GM19455 (cell line): ENCODE data around the gene PUS1.
"Not testable (repeated sequence)": the region's sequence is repeated elsewhere in the genome, so short reads cannot be mapped to it uniquely, and the experiment has no call there.

ENCODE experiments used
- ATAC-seq: cut with Tn5 transposase; IDR thresholded peaks from one replicate; pipeline ENCODE4 v1.9.1; 2021; ENCODE audit not compliant: unreplicated experiment

PUS1 gene

DNA sequence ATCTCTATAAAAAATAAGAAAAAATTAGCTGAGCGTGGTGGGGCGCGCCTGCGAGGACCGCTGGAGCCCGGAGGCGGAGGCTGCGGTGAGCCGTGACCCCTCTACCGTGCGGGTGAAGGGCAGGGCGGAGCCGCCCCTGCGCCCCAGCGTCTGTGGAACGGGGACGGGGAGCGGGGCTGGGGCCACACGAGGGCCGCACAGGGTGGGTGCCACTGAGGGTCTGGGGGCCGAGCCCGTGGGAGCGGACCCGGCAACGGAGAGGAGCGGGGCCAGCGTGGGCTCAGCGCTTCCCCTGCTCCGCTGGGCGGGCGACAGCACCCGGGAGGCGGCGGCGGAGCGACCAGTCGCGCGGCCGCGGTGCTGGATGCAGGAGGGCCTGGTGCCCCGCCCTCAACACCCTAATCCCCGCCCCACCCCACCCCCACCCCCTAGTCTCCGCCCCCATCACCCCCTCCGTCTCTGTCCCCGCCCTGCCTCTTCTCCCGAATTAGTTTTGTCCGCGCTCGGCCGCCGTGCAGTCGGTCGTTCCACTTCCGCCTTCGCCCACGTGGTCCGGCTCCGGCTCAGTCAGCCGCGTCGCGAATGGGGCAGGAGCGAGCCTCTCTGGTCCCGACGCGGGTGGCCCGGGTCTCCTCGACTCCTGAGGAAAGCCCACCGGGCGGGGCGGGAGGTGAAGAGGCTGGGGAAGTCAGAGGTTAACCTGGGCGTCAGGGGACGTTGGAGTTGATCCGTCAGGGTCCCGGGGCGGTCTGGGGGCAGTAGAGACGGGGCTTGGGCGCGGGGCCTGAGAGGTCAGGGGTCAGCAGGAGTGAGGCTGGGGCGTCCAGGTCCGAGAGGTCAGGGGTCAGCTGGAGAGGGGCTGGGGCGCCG lies at the start of gene PUS1:
PUS1 (plus strand) TSS at position 566 of the 870 bp plus-strand sequence. CDS start 447 bp downstream, outside the sequence.
- peak; percentile 68 for ATAC-seq

DNA sequence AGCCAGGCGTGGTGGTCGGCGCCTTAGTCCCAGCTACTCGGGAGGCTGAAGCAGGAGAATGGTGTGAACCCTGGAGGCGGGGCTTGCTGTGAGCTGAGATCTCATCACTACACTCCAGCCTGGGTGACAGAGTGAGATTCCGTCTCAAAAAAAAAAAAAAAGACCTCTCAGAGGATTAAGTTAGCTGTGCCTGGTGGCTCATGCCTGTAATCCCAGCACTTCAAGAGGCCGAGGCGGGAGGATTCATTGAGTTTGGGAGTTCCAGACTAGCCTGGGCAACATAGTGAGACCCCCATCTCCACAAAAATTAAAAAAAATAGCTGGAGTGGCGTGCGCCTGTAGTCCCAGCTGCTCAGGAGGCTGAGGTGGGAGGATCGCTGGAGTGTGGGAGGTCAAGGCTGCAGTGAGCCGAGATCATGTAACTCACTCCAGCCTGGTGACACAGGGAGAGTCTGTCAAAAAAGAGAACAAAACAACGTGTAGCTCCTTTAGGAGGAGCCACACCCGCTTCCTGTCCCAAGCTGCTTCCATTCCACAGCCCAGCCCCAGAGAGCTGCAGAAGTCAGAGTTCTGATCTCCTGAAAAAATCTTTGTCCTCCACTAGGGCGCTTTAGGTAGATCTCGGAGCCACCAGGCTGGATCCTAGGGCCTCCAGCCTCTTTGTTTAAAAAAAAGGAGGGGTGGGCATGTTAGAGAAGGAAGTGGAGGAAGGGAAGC lies 46.1 kb upstream of the PUS1 start:
- ATAC-seq, result no peak

DNA sequence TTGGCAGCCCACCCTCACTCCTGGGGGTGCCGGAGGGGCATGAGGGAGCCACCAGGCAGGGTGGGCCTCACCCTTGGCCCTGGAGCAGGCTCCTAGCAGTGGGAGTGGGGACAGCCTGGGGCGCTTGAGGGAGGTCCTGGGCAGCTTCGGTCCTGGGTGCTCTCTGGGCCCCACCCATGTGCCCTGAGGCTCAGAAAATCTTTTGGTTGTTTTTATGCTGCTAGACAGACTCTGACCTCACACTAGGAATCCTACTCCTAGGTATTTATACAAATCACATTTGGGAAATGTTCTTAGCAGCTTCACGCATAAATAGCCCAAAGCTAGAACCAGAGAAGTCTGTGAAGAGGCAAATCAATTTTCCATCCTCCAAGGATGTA lies 45.6 kb upstream of the PUS1 start:
- no peak for ATAC-seq

DNA sequence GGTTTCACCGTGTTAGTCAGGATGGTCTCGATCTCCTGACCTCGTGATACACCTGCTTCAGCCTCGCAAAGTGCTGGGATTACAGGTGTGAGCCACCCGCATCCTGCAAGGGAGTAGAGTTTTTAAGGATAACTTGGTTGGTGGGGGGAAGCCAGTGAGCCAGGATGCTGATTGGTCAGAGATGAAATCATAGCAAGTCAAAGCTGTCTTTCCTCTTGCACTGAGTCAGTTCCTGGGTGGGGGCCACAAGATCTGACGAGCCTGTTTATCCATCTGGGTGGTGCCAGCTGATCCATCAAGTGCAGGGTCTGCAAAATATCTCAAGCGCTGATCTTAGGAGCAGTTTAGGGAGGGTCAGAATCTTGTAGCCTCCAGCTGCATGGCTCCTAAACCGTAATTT lies 44.0 kb upstream of the PUS1 start:
- not testable (repeated sequence) for ATAC-seq

DNA sequence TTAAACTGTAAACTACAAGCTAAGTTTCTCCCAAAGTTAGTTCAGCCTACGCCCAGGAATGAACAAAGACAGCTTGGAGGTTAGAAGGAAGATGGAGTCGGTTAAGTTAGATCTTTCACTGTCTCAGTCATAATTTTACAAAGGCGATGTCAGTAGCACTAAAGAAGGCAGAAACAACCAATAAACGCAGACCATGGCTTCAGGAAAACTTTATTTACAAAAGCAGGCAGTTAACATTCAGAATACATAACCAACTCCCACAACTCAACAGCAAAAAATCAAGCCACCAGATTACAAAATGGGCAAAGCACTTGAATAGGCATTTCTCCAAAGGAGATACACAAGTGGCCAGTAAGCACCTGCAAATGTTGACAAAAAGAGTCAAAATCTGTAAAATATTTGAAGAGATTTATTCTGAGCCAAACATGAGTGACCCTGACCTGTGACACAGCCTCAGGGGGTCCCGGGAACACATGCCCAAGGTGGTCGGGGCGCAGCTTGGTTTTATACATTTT lies 43.5 kb upstream of the PUS1 start:
- no peak for ATAC-seq

DNA sequence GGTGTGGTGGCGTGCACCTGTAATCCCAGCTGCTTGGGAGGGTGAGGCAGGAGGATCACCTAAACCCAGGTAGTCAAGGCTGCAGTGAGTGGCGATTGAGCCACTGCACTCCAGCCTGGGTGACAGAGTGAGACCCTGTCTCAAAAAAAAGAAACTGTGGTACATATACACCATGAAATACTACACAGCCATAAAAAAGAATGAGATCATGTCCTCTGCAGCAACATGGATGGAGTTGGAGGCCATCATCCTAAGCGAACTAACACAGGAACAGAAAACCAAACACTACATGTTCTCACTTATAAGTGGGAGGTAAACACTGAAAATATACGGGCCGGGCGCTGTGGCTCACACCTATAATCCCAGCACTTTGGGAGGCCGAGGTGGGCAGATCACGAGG lies 37.4 kb upstream of the PUS1 start:
- not testable (repeated sequence) for ATAC-seq

DNA sequence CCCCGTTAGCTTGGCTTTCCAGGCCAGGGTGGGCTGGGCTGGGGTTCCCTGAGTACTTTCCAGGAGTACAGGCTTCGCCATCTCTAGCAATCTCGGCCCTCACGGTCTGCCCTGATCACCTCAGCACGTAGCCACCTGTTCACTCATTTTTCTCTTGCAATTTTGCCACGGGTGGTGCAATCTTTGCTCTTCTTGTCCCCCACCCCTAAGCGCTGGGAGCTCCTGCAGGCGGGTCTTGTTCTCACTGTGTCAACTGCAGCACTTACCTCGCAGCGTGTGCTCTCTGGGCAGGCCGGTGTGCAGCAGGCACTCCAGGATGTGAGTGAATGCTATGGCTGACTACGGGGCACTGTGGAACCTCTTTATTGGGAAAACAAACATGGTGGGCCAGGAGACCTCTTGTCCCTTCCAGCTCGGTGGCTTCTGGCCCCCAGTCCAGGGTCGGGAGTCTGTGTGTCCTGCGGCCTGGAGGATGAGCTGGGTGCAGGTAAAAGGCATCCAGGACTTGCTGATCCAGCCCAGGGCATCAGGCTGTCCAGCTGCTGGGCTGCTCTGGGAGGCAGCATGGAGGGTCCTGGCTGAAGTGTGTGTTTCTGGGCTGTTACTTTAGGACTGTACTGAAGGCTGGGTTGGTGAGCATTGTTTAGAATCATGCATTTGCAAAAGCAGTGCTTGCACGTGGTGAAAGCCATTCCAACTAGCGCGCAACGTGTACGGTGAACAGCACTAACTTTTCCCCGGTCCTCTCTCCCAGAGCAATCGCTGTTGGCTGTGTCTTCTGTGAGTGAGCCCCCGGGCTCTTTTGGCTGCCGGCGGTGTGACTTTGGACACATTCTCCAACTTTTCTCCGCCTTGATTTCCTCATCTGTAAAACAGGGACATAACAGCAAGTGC lies 36.1 kb upstream of the PUS1 start:
- no peak for ATAC-seq

DNA sequence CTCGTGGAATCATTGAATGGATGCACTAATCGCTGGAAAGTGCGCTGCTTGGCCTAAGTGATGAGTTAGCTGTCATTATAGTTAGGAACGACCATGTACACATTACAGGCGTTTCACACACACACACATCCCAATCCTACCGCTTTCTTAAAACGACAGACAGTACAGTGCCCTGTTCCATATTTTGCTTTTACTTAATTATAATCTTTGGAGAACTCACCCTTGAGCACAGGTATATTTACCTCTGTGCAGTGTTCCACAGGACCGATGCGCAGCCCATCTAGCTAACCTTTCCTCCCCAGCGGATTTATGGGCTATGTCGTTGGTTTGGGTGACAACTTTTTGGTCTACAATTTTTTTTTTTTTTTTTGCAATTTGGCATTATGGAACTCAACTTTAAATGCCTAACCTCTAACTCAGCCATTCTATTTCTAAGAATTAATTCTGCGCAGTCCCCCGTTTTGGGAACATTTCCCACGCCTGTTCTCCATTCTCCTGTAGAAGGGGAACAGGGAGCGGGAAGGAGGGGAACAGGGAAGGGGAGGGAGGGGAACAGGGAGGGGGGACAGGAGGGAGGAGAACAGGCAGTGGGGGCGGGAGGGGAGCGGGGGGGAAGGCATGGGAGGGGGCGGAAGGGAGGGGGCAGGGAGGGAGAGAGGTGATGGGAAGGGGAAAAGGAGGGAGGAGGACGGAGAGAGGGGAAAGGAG lies 35.3 kb upstream of the PUS1 start:
- ATAC-seq, result no peak

DNA sequence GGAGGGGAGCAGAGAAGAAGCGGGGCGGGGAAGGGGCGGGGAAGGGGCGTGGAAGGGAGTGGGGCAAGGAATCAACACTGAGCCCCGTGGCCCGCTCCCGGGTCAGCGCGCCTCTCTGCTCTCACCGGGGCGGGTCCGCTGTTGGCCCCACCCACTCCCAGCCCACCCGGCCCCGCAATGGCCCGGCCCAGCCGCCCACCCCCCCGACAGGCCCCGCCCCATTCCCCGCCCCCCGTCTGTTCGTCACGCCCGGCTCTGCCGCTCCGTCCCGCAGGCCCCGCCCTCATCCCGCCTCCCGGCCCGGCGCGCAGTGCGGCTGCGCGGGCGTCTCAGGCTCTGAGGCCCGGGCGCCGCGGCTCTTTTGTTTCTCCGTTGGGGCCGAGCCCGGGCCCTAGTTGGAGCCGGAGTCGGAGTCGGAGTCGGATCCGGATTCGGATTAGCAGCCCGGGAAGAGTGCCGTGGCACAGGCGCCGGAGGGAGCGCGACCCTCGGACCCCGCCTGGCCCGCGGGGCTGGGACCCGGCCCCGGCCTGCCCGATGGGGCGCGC lies 34.7 kb upstream of the PUS1 start, which contains the start of gene ULK1:
ULK1 (plus strand) TSS at position 310 of the 548 bp plus-strand sequence. CDS start 380 bp downstream, outside the sequence.
- peak; percentile 85 for ATAC-seq

DNA sequence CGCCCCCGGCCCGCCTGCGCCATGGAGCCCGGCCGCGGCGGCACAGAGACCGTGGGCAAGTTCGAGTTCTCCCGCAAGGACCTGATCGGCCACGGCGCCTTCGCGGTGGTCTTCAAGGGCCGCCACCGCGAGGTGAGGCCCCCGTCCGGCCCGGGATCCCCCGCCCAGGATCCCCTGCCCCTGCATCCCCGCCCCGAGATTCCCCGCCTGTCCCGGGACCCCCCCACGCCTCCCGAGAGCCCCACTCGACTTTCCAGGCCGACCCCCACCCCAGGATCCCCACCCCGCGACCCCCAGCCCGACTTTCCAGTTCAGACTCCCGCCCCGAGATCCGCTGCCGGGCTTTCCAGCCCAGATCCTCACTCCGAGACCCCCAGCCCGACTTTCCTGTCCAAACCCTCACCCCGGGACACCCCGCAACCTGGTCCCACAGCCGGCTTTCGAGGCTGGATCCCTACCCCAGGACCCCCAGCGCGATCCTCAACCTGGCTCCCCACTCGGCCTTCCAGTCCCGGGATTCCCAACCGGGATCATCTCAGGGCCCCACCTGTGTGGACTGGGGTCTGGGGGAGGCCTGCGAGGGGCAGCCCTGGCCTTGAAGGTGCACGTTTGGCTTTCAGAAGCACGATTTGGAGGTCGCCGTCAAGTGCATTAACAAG lies 34.0 kb upstream of the PUS1 start:
- no peak for ATAC-seq

DNA sequence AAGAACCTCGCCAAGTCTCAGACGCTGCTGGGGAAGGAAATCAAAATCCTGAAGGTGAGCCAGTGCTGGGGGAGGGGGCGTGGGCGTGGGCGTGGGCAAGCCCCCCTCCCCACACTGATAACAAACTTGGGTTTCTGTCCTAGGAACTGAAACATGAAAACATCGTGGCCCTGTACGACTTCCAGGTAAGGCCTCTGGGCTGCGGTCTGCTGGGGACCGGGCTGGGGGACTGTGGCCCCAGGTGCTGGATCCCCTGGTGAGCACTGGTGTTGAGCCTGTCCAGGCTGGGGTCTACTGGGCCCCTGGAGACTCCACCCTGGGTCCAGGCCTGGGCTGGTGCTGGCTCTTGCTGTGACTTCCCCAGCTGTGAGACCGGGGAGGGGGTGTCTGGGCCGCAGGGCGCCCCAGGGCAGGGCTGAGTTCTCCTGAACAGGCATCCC lies 33.4 kb upstream of the PUS1 start:
- peak; percentile 9 for ATAC-seq

DNA sequence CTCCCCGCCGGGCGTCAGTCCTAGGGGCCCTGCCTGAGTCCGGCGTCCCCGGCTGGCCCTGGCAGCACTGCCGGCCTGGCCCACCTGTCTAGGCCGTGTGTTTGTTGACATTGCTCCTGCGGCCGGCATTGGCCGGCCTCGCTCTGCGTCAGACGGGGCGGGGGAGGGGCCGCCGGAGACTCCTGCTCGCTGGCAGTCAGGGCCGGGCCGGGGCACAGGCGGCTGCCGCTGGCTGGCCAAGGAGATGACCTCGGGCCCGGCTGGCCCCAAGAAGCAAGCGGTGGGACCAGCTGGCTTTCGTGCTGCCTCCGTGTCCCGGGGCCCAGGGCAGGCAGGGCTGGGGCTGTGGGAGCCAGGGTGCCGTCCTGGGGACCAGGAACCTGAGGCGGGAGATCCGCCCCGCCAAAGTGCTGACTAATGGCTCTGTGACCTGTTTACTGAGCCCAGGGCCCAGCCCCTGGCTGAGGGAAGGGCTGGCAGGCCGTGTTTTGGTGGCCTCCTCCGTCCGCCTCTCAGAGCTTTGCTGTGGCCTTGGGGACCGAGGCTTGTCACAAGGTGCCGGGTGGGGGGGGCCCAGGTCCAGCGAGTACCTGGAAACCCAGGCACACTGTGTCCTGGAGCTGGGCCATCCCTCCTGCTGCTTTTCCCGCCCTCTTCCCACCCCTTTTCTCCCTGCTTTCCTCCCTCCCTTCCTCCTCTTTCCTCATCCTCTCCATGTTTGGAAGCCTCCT lies 32.8 kb upstream of the PUS1 start:
- ATAC-seq, result peak; percentile 63

DNA sequence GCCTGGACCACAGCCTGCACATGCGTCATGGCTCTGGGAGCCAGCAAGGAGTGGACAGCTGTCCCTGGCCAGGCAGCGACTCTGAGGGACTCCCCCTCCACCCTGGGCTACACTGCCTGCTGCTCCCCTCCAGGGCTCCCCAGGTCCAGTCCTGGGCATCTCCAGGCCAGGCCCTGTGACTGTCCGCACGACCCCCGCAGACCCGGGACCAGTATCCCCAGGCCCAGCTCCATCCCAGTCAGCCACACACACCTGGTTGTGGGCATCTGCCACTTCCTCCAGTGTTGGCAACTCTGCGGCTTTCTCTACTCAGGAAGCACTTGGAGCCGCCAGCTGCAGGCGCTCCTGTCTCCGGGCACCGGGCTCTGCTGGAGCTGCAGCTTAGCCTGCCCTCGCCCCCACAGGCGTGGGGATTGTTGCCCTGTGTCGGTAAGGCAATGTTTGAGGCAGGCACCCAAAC lies 32.2 kb upstream of the PUS1 start:
- ATAC-seq, result no peak

DNA sequence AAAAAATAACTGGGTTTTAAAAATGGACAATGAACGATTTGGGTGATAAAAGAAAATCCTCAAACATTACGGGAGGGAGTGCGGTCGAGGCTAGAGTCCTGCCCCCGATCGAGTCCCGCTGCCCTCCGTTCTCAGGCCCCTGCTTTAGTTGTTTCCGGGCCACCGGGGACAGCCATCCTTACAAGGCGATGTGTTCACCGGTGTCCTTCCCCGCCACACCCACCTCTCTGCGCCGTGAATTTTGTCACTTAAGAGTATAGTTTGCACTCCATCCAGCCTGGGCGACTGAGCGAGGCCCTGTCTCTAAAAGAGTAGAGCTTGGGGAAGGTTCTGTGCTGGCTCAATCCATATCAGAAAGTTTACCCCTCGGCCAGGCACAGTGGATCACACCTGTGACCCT lies 31.8 kb upstream of the PUS1 start:
- ATAC-seq, result no peak

DNA sequence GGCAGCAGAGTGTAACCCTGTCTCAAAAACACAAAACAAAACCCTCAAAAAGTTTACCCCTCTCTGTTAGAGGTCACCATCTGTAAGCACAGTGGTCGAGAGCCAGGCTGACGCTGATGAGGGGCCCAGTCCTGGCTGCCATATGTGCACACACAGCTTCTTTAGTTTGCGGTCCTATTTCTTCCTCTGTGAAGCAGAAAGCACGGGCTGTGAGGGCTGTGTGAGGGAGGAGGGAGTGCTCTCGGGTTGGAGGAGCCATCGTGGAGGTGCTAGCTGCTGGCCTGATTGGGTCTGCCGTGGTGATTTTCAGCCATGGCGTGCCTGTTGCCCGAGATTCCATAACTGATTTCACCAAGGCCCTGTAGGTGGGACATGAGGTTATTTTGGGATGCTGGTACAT lies 31.2 kb upstream of the PUS1 start:
- no peak for ATAC-seq

DNA sequence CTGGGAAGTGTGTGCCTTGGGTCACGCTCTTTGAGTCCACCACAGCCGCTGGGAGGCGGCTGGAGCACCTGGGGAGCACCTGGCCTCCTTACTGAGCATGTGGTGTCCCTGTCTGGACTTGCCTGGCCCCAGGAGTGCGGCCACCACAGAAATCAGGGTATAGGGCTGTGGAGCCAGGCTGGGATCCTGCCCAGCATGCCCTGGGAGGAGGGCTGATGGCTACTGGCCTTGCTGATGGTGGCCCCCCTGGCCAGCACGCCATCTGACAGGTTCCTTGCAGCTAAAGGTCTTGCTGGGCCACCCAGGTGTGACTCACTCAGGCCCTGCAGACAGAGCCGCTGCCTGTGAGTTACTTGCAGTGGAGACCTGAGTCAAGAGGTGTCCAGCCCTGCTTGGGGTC lies 28.7 kb upstream of the PUS1 start:
- no peak for ATAC-seq

DNA sequence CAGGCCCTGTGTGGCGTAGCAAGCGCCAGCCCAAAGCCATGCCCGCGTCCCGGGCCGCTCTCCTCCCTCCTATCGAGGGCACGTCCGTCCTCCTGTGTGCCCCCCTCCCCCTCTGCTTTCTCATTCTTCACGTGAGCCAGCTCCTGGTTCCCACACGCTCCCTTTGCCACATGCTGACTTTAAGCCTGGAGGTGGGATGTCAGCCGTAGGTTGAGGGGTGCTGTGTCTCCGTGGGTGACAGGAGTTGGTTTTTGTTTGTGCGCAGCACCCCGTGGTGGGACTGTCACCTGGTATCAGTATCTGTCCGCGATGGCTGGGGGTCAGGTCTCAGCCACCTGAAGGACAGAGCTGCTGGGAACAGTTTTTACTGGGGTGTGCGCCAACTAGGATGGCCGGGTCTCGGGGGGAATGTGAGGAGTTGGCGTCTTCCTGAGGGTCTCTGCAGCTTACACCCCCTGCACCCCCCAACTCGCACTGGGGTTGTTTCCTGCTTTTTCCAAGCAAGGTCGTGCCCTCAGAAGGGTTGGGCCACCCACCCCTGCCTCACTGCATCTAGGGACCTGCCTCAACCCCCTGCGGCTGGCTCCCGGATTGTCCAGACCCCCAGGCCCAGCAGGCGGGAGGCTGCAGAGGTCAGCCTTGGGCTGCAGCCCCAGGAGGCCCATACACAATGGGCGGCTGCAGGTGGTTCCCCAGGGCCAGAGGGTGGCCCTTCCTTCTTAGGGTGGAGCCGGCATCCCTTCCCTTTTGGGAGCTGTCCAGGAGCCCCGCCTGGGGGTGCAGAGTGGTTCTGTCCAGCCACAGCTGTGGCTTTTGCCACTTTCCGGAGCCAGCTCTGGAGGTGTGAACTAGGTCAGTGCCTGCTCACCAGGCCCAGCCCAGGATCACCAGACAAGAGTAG lies 27.4 kb upstream of the PUS1 start:
- no peak for ATAC-seq
